HCT116 (cell line): Measurements from ENCODE around the gene CCDC88C. TPM values are rescaled to one million over a fixed set of nuclear protein-coding genes. Genes with fewer than 3 reads are reported as not detected.

Experiments used
- ATAC-seq: fragments of 200-7000 bp; cut with Tn5 transposase; 2 replicates; pipeline ENCODE4 v1.9.1; 2020; ENCODE audit warnings: mild to moderate bottlenecking, moderate library complexity
- BruUV-seq: library from RNA; stranded (reverse); fragments of 400-500 nt; replicated peaks from 2 replicates; lab custom pipeline; 2021; lab: Mats Ljungman, UMichigan
- CTCF ChIA-PET: fragments of 300-600 bp; sonication (Branson Sonifier 250); formaldehyde crosslinking; loops from one replicate; lab custom pipeline; 2021; ENCODE audit warnings: antibody characterized with exemption; lab: Charles Lee
- POLR2A ChIA-PET: fragments of 300-600, 350-600 bp; sonication (Branson Sonifier 250); formaldehyde crosslinking; loops from one replicate; lab custom pipeline; 2021; ENCODE audit warnings: antibody characterized with exemption; lab: Charles Lee
- RAD21 ChIA-PET, 2 experiments: fragments of 300-600 bp; sonication (Branson Sonifier 250); formaldehyde crosslinking; loops; one replicate each; lab custom pipeline; 2023; ENCODE audit warnings: low total read pairs in 2 of 2; ENCODE audit not compliant: uncharacterized antibody in 2 of 2, unreplicated experiment in 2 of 2, low non-redundant PET in 1 of 2; lab: Charles Lee
- DNase-seq: peaks from one replicate; pipeline ENCODE4 v3.0.0-alpha.2; 2010; ENCODE audit warnings: low read depth, low spot score
- H2AFZ ChIP-seq: fragments of 200-600 bp; shearing (Covaris generic), sonication (generic); 2 replicates; pipeline ENCODE4 v1.6.1; 2017; ENCODE audit warnings: low read depth, mixed run types, mixed read lengths, antibody characterized with exemption, low read length; ENCODE audit not compliant: poor library complexity, severe bottlenecking
- H3K27ac ChIP-seq: 2 replicates; pipeline ENCODE4 v1.5.1; 2012; ENCODE audit warnings: low read depth, low read length
- H3K27me3 ChIP-seq: fragments of 200-600 bp; sonication (generic); 2 replicates; pipeline ENCODE4 v1.6.1; 2016; ENCODE audit warnings: mixed run types, low read length, mixed read lengths; ENCODE audit not compliant: insufficient read depth
- H3K36me3 ChIP-seq, 2 experiments: fragments of 200-500 bp in 1 of 2; fragments of 200-600 bp in 1 of 2; sonication (Bioruptor generic) in 1 of 2; sonication (generic) in 1 of 2; 2 replicates each; pipeline versions ENCODE4 v1.5.1 to v1.6.1; 2014 to 2016; ENCODE audit warnings: low read length in 2 of 2, inconsistent platforms in 1 of 2, mixed read lengths in 1 of 2, mixed run types in 1 of 2; ENCODE audit not compliant: insufficient read depth in 2 of 2, control insufficient read depth in 1 of 2
- H3K4me1 ChIP-seq, 2 experiments: fragments of 200-600 bp in 1 of 2; sonication (generic) in 1 of 2; 2 replicates each; pipeline versions ENCODE4 v1.5.1 to v1.6.1; 2012 to 2017; ENCODE audit warnings: low read length in 2 of 2, inconsistent platforms in 1 of 2, mild to moderate bottlenecking in 1 of 2, mixed read lengths in 1 of 2, mixed run types in 1 of 2, moderate library complexity in 1 of 2; ENCODE audit not compliant: insufficient read depth in 2 of 2, control insufficient read depth in 1 of 2
- H3K4me2 ChIP-seq: fragments of 200-600 bp; sonication (generic); 2 replicates; pipeline ENCODE4 v1.6.1; 2017; ENCODE audit warnings: mixed run types, low read length, mixed read lengths
- H3K4me3 ChIP-seq, 2 experiments: fragments of 200-600 bp in 1 of 2; sonication (generic) in 1 of 2; replicated peaks in 1 of 2; 2 replicates each; pipeline ENCODE4 v1.5.1; 2011 to 2016; ENCODE audit warnings: low read length in 2 of 2, control low read depth in 1 of 2, low read depth in 1 of 2, mild to moderate bottlenecking in 1 of 2, mixed read lengths in 1 of 2, mixed run types in 1 of 2
- H3K79me2 ChIP-seq: fragments of 200-600 bp; sonication (generic); 2 replicates; pipeline ENCODE4 v1.6.1; 2017; ENCODE audit warnings: mild to moderate bottlenecking, mixed run types, low read length, moderate library complexity, mixed read lengths; ENCODE audit not compliant: insufficient read depth
- H3K9ac ChIP-seq: fragments of 200-600 bp; sonication (generic); 2 replicates; pipeline ENCODE4 v1.6.1; 2016; ENCODE audit warnings: low read length, mixed read lengths
- H3K9me2 ChIP-seq: fragments of 200-600 bp; sonication (generic), shearing (Covaris generic); 2 replicates; pipeline ENCODE4 v1.6.1; 2017; ENCODE audit warnings: mixed run types, mild to moderate bottlenecking, moderate library complexity; ENCODE audit not compliant: insufficient read depth
- H3K9me3 ChIP-seq, 2 experiments: fragments of 200-500 bp in 1 of 2; fragments of 200-600 bp in 1 of 2; sonication (Bioruptor generic) in 1 of 2; sonication (generic) in 1 of 2; 2 replicates each; pipeline ENCODE4 v1.6.1; 2014 to 2017; ENCODE audit warnings: low read length in 2 of 2, mixed read lengths in 2 of 2, inconsistent platforms in 1 of 2, low read depth in 1 of 2, mild to moderate bottlenecking in 1 of 2, mixed run types in 1 of 2, moderate library complexity in 1 of 2; ENCODE audit not compliant: control insufficient read depth in 1 of 2, insufficient read depth in 1 of 2
- H4K20me1 ChIP-seq: fragments of 200-600 bp; sonication (generic), shearing (Covaris generic); 2 replicates; pipeline ENCODE4 v1.6.1; 2017; ENCODE audit warnings: mixed run types, mild to moderate bottlenecking, moderate library complexity; ENCODE audit not compliant: insufficient read depth
- CEBPB ChIP-seq: IDR thresholded peaks from 2 replicates; pipeline ENCODE4 v1.6.1; 2012; ENCODE audit warnings: low read depth
- EGR1 ChIP-seq: IDR thresholded peaks from 2 replicates; pipeline ENCODE4 v1.6.1; 2012; ENCODE audit warnings: low read depth
- EZH2phosphoT487 ChIP-seq: fragments of 200-600 bp; IDR thresholded peaks from 2 replicates; pipeline ENCODE4 v1.6.1; 2018; ENCODE audit warnings: antibody characterized with exemption, borderline replicate concordance
- FOSL1 ChIP-seq: IDR thresholded peaks from 2 replicates; pipeline ENCODE4 v1.6.1; 2012; ENCODE audit warnings: low read depth
- POLR2AphosphoS5 ChIP-seq: IDR thresholded peaks from 2 replicates; pipeline ENCODE4 v1.6.1; 2011; ENCODE audit warnings: mild to moderate bottlenecking, low read depth, low read length, moderate library complexity
- RAD21 ChIP-seq: IDR thresholded peaks from 2 replicates; pipeline ENCODE4 v1.6.1; 2012; ENCODE audit warnings: low read depth, mild to moderate bottlenecking
- SIN3A ChIP-seq: IDR thresholded peaks from 2 replicates; pipeline ENCODE4 v1.6.1; 2012; ENCODE audit warnings: low read depth
- SP1 ChIP-seq: IDR thresholded peaks from 2 replicates; pipeline ENCODE4 v1.6.1; 2012; ENCODE audit warnings: low read depth
- YY1 ChIP-seq: IDR thresholded peaks from 2 replicates; pipeline ENCODE4 v1.6.1; 2011; ENCODE audit warnings: low read length, low read depth, moderate library complexity, mild to moderate bottlenecking; ENCODE audit not compliant: insufficient replicate concordance; ENCODE audit errors: extremely low read depth
- intact Hi-C: fragments of 100-400 bp; cut with micrococcal nuclease; formaldehyde crosslinking; loops from 2 replicates; pipeline ENCODE4 v1.10.0; 2022
- total RNA-seq: library from RNA; stranded (reverse); gene quantifications from one replicate; pipeline ENCODE4 v1.2.1, GENCODE V29; 2021; ENCODE audit not compliant: unreplicated experiment

Gene CCDC88C
- total RNA-seq, 1 experiment from 2014 or later = 20.8 TPM

DNA sequence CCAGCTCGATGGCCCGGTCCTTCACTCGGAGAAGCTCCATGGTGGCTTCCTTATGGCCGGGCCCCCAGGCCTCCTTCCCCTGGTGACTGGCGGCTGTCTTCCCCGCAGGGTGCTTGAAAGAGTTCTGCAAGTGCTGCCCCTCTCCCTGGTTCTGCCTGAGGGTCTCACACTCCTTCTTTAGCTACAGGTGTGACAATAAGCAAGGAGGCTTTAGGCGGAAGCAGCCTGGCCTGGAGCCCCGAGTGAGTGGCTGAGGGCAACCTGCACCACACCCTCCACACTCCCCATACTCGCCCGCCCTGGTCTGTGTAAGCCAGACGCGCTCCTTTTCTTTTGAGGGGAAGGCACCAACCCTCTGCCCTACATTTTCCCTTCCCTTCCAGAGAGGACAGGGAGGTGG, 110.6 kb downstream of the CCDC88C start:
- RAD21 ChIA-PET = no interaction called here
- BruUV-seq = no TSS peak
- Histone ChIP-seq H3K9me3 (no peaks in the 10 kb centered on the region), H3K9ac (no peak overlapping the region), H3K36me3 (peaks cover 2 to 9% of the 10 kb centered on the region in 2 experiments; a peak in 3 of 4 replicates), H3K9me2 (no peaks in the 10 kb centered on the region), H3K27ac (no peak overlapping the region), H3K4me3 (no peak overlapping the region), H3K79me2 (no peaks in the 10 kb centered on the region), H4K20me1 (no peaks in the 10 kb centered on the region), H3K27me3 (no peaks in the 10 kb centered on the region), H3K4me1 (peaks cover 0 to 8% of the 10 kb centered on the region in 2 experiments; a peak in 2 of 4 replicates), H3K4me2 (no peak overlapping the region), H2AFZ (no peak overlapping the region)
- CTCF ChIA-PET = no interaction called here
- ATAC-seq (no peak), DNase-seq (no peak)
- POLR2A ChIA-PET = no interaction called here
- intact Hi-C loops = no loop called here
- TF ChIP-seq EGR1 = no peak
- no peak for TF ChIP-seq YY1
- no peak for TF ChIP-seq SIN3A
- TF ChIP-seq POLR2AphosphoS5 = no peak
- no peak for TF ChIP-seq CEBPB
- no peak for TF ChIP-seq SP1
- no peak for TF ChIP-seq RAD21
- TF ChIP-seq EZH2phosphoT487 = no peak
- no peak for TF ChIP-seq FOSL1
- TF ChIP-seq, all 23 proteins: peak for 0

DNA sequence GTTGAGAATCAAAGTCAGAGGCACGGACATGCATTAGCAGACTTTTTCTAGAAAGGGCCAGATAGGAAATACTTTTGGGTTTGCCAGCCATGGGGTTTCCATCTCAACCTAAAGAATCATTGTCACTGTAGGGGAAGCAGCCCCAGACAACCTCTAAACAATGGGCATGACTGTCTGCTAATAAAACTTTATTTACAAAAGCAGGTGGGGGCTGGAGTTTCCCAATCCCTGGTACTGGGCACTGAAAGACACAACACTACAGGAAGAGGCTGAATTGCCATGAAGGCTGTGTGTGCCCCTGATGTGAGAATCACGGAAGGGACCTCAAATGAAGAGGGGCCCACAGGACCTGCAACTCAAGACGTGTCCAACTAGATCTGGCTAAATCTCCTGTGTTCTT, 111.1 kb downstream of the CCDC88C start:
- H3K9ac ChIP-seq = no peak overlapping the region
- CTCF ChIA-PET = no interaction called here
- intact Hi-C loops = no loop called here
- H3K4me3 ChIP-seq = no peak overlapping the region
- no peaks in the 10 kb centered on the region for H3K27me3 ChIP-seq
- TF ChIP-seq EZH2phosphoT487 (no peak), SIN3A (no peak), CEBPB (no peak)
- TF ChIP-seq, all 23 proteins: peak for 0
- Histone ChIP-seq H3K27ac (no peak overlapping the region), H3K36me3 (peaks cover 2 to 9% of the 10 kb centered on the region in 2 experiments; a peak in 3 of 4 replicates), H3K9me2 (no peaks in the 10 kb centered on the region), H3K4me1 (peaks cover 0 to 6% of the 10 kb centered on the region in 2 experiments; a peak in 2 of 4 replicates), H2AFZ (no peak overlapping the region), H4K20me1 (no peaks in the 10 kb centered on the region), H3K79me2 (no peaks in the 10 kb centered on the region), H3K9me3 (no peaks in the 10 kb centered on the region), H3K4me2 (no peak overlapping the region)
- ChIA-PET POLR2A (no interaction called here), RAD21 (no interaction called here)
- BruUV-seq = no TSS peak
- ATAC-seq (no peak), DNase-seq (no peak)
